ENCODE data around the gene FAM153A.
"Not testable (repeated sequence)": the region's sequence is repeated elsewhere in the genome, so short reads cannot be mapped to it uniquely, and the experiment has no call there.

Gene FAM153A

GRCh38 chr5:177693671-177694517 is 88.8 kb downstream of the FAM153A start:
- not testable (repeated sequence) for H3K27ac Mint-ChIP-seq; H3K27me3 Mint-ChIP-seq (ENCODE audit: low read depth); H3K4me3 Mint-ChIP-seq; H3K4me1 Mint-ChIP-seq (ENCODE audit: low read depth); DNase-seq (ENCODE audit: low spot score); H3K36me3 Mint-ChIP-seq (ENCODE audit: low read depth); H3K9me3 Mint-ChIP-seq

- not testable (repeated sequence) for DNase-seq (ENCODE audit: low spot score); H3K4me3 Mint-ChIP-seq
These were observed 89.7 kb downstream of the FAM153A start for GRCh38 chr5:177692969-177693368.

GRCh38 chr5:177692507-177692906 is 90.2 kb downstream of the FAM153A start:
- H3K4me3 Mint-ChIP-seq; H3K36me3 Mint-ChIP-seq (ENCODE audit: low read depth); H3K27ac Mint-ChIP-seq; H3K4me1 Mint-ChIP-seq (ENCODE audit: low read depth); H3K27me3 Mint-ChIP-seq (ENCODE audit: low read depth); H3K9me3 Mint-ChIP-seq; DNase-seq (ENCODE audit: low spot score): not testable (repeated sequence)

More at GRCh38 chr5:177692969-177693368, 89.7 kb downstream of the FAM153A start:
- not testable (repeated sequence) for H3K27ac Mint-ChIP-seq; H3K4me1 Mint-ChIP-seq (ENCODE audit: low read depth); H3K9me3 Mint-ChIP-seq; H3K27me3 Mint-ChIP-seq (ENCODE audit: low read depth); H3K36me3 Mint-ChIP-seq (ENCODE audit: low read depth)

GRCh38 chr5:177689011-177689610 is 93.6 kb downstream of the FAM153A start:
- H3K4me1 Mint-ChIP-seq (ENCODE audit: low read depth); H3K36me3 Mint-ChIP-seq (ENCODE audit: low read depth); H3K4me3 Mint-ChIP-seq; H3K27me3 Mint-ChIP-seq (ENCODE audit: low read depth); H3K9me3 Mint-ChIP-seq; DNase-seq (ENCODE audit: low spot score); H3K27ac Mint-ChIP-seq: not testable (repeated sequence)

DNA sequence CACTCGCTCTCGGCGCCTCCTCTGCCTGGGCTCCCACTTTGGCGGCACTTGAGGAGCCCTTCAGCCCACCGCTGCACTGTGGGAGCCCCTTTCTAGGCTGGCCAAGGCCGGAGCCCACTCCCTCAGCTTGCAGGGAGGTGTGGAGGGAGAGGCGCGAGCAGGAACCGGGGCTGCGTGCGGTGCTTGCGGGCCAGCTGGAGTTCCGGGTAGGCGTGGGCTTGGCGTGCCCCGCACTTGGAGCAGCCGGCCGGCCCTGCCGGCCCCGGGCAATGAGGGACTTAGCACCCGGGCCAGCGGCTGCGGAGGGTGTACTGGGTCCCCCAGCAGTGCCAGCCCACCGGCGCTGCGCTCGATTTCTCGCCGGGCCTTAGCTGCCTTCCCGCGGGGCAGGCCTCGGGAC is 94.6 kb downstream of the FAM153A start:
- H3K36me3 Mint-ChIP-seq (ENCODE audit: low read depth); H3K4me3 Mint-ChIP-seq; H3K9me3 Mint-ChIP-seq; H3K27me3 Mint-ChIP-seq (ENCODE audit: low read depth); H3K27ac Mint-ChIP-seq; H3K4me1 Mint-ChIP-seq (ENCODE audit: low read depth); DNase-seq (ENCODE audit: low spot score): not testable (repeated sequence)

- not testable (repeated sequence) for DNase-seq (ENCODE audit: low spot score); H3K36me3 Mint-ChIP-seq (ENCODE audit: low read depth); H3K4me1 Mint-ChIP-seq (ENCODE audit: low read depth); H3K4me3 Mint-ChIP-seq; H3K27ac Mint-ChIP-seq; H3K9me3 Mint-ChIP-seq; H3K27me3 Mint-ChIP-seq (ENCODE audit: low read depth)
These were observed 100.8 kb downstream of the FAM153A start for GRCh38 chr5:177681920-177682319.
